A549 (cell line): ENCODE measurements around the gene CSTB.

Experiments used
- BHLHE40 ChIP-seq: IDR thresholded peaks from 2 replicates; pipeline ENCODE4 v1.6.1; 2012; ENCODE audit warnings: low read depth, low read length, inconsistent platforms
- CTCF ChIP-seq: fragments of >200 bp; sonication (Bioruptor Twin); formaldehyde crosslinking; IDR thresholded peaks from 3 replicates; pipeline ENCODE4 v1.5.1; 2016
- GATA3 ChIP-seq: IDR thresholded peaks from 2 replicates; pipeline ENCODE4 v1.6.1; 2012; ENCODE audit warnings: borderline replicate concordance
- KDM1A ChIP-seq: fragments of 200-600 bp; sonication (generic); IDR thresholded peaks from 2 replicates; pipeline ENCODE4 v1.6.1; 2016; ENCODE audit warnings: low read depth, mild to moderate bottlenecking
- TFCP2L1 ChIP-seq: fragments of 250-450 bp; sonication (Bioruptor Pico); IDR thresholded peaks from 2 replicates; pipeline ENCODE4 v1.5.0; 2021; ENCODE audit warnings: mild to moderate bottlenecking

- TF ChIP-seq CTCF (no peak), TFCP2L1 (CRISPR knock-in tag) (no peak), KDM1A (no peak), GATA3 (no peak), BHLHE40 (no peak)
Observed at GRCh38 chr21:43757601-43758000, 18.5 kb downstream of the CSTB start.
